Jurkat, Clone E6-1 (cell line): ENCODE data around the gene LRBA.
A peak's percentile ranks its signal among the peaks of the same experiment; 100 is the strongest.

Source experiments
- DNase-seq: peaks from one replicate; pipeline ENCODE4 v3.0.0-alpha.2; 2011; ENCODE audit warnings: low read depth, low spot score
- H3K4me3 ChIP-seq: 2 replicates; pipeline ENCODE4 v1.5.1; 2011; ENCODE audit warnings: mild to moderate bottlenecking, low read length, control low read depth, moderate library complexity

Gene LRBA

DNA sequence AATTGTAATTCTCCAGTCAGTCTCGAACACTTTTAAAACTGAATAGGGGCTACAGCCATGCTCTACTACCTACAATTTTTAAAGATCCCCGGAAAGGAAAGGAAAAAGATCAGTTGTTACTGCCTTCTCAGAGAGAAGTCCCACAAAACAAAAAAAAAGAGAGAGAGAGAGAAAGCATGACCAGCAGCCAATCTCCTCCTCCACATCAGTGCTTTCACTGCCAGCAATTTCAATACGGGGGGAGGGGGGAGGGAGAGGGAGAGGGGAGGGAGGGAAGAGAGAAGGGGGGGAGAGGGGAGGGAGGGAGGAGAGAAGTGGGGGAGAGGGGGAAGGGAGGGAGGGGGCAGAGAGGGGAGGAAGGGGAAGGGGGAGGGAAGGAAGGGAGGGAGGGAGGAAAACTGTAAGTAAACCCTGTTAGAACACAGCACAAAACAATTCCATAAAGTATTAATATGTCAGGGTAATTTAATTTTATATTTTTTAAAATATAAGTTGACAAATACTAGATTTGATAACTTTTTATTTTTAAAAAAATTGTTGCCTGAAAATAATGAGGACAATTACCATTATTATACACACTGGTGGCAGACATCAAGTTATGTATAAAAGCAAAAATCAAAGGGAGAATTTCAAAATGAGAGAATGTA is 108.0 kb downstream of the LRBA start:
- no peak overlapping the region for H3K4me3 ChIP-seq

DNA sequence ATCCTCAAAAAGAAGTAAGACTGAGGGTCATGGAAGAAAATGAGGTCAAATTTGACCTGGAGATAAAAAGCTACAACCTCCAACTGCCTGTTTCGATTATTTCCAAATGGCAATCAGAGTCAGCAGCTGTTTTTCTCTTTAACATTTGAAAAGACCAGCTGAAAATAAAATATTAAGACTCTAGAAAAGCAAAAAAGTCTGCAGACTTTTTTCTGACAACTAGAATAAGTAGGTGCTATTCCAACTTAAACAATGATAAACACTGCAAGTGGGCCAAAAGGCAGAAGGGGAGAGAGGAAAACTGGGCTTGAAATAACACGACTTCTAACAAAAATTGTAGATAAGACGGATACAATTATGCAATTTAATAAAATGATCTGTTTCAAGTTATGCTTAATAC is 110.4 kb downstream of the LRBA start:
- H3K4me3 ChIP-seq, result no peak overlapping the region
- DNase-seq, result no peak

More for the DNA sequence above, 108.0 kb downstream of the LRBA start:
- peak; percentile 14 for DNase-seq

DNA sequence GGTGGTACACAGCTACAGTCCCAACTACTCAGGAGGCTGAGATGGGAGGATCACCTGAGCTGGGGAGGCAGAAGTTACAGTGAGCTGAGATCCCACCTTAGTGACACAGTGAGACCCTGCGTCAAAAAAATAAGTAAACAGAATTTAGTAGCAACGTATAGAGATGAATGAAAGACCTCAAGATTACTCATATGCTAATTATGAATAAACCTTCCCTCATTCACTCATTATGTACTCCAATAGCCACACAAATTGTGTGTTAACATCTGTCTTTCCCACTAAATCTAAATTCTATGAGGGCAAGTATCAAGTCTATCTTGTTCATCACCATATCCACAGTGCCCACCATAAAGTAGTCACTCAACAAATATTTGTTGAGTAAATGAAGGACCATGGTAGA is 111.5 kb downstream of the LRBA start:
- H3K4me3 ChIP-seq, result no peak overlapping the region
- DNase-seq, result no peak

DNA sequence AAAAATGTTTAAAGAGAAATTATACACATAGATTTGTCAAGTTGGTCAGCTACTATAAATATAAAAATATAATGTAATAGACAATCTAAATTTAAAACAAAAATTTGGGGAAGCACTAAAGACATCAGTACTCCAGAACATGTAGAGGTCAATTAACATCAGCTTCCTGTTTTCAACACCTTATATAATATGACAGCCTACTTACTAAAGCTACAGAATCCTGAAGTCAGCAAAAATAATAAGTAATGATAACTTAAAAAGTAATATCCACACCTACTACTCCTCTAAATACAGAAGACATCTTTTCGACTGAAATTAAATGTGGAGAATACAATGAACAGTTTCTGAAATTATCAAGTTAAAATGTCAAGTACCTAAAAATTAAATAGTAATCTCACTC is 118.6 kb downstream of the LRBA start:
- no peak for DNase-seq
- no peak overlapping the region for H3K4me3 ChIP-seq

DNA sequence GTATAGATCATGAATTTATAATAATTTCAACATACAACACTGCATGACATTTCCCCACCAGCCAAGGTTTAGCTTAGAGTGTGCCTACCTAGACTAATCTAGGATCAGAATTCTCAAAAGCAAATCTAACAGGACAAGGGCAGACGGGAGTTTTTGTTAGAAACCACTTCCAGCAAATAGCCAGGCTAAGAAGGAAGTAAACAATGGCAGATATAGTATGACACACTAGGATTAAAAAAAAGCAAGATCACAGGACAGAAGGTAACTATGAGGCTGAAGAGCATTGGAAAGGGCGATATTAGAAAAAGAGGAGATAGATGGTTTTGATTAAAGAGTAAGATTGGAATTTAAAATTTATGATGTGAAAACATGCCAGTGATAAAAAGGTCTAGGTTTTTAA is 124.8 kb downstream of the LRBA start:
- DNase-seq, result no peak

DNA sequence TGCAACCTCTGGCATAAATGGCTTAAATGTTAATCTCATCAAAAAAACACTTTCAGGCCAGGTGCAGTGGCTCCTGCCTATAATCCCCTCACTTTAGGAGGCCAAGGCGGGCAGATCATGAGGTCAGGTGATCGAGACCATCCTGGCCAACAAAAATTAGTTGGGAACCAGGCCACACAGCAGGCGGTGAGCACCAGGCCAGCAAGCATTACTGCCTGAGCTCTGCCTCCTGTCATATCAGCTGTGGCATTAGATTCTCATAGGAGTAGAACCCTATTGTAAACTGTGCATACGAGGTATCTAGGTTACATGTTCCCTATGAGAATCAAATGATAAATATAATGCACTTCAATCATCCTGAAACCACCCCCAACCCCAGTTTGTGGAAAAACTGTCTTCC is 125.8 kb downstream of the LRBA start:
- H3K4me3 ChIP-seq, result no peak overlapping the region
- no peak for DNase-seq

More for the DNA sequence above, 124.8 kb downstream of the LRBA start:
- no peak overlapping the region for H3K4me3 ChIP-seq

DNA sequence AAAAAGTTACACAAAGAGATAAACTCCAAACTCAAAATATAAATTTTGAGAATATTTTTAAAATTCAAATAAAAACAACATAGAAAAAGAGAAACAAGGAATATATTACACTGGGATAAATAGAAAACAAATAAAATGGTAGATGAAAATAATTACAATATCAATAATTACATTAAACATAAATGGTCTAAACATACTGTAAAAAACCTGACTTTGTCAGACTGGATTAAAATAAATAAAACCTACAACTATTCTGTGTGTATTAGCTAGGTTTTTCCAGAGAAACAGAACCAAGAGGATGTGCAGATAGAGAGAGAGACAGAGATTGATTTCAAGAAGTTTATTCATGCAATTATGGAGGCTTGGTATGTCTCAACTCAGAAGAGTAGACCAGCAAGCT is 126.5 kb downstream of the LRBA start:
- no peak overlapping the region for H3K4me3 ChIP-seq
- no peak for DNase-seq

DNA sequence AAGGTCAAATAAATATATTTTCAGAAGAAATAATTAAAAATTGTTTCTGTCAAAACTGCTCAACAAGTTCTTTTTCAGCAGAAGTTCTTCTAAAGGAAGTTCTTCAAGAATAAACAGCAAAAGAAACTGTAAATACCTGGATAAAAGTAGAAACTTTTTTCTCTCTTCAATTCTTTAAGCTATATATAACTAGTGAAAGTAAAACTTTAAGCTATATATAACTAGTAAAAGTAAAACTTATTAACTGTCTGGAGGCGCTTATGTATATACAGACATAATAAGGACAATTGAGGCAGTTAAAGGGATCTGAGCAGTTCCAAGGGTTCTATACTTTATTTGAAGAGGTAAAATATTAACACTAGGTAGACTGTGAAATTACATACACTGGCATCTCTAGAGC is 126.9 kb downstream of the LRBA start:
- no peak for DNase-seq
- H3K4me3 ChIP-seq, result no peak overlapping the region

DNA sequence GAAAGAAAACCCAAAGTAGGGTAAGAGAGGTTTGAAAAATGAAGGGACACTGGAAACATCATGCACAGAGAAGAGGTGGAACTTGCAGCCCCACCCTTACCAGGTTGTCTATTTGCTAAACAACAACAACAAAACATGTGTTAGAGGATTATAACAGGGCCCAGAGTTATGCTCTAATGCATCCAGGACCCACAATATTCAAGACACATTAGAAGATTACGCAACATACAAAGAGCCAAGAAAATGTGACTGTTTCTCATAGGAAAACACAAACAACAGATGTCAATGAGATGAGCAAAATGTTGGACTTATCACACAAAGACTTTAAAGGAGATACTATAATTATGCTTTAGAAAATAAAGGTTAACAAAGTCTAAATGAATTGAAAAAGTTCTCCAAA is 128.5 kb downstream of the LRBA start:
- H3K4me3 ChIP-seq, result no peak overlapping the region
- no peak for DNase-seq

DNA sequence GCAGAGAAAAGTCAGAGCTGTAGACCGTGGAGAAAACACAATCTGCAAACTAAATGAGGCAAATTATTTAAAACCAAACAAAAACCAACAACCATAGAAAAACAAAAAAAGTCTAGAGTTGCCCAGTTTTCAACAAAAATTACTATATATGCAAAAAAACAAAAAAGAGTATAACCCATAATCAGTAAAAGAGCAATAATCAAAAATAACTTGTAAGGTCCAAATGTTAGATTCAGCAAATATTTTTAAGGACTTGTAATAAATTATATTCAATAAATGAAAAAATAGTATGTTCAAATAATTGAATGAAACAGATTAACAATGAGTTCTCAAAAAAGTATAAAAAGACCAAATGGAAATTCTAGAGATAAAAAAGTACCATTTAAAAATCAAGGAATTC is 130.5 kb downstream of the LRBA start:
- H3K4me3 ChIP-seq, result no peak overlapping the region

DNA sequence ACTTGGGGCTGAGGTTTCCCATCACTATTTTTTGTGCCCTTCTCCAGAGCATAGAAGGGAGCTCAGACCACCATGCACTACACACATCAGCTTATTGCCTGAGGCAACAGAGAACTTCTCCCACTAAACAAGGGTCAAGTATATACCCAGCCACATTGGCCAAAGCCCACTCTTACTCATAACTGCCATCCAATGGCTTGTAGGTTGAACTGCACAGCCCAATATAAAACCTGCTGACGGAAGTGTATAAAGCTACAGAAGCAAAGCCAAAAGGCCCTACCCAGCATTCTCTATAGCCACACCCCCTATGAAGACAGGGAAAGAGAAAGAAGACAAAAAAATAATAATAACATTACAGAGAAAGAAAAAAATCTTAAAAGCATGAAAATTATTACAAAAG is 139.7 kb downstream of the LRBA start:
- no peak for DNase-seq
- H3K4me3 ChIP-seq, result no peak overlapping the region

More for the DNA sequence above, 130.5 kb downstream of the LRBA start:
- no peak for DNase-seq

DNA sequence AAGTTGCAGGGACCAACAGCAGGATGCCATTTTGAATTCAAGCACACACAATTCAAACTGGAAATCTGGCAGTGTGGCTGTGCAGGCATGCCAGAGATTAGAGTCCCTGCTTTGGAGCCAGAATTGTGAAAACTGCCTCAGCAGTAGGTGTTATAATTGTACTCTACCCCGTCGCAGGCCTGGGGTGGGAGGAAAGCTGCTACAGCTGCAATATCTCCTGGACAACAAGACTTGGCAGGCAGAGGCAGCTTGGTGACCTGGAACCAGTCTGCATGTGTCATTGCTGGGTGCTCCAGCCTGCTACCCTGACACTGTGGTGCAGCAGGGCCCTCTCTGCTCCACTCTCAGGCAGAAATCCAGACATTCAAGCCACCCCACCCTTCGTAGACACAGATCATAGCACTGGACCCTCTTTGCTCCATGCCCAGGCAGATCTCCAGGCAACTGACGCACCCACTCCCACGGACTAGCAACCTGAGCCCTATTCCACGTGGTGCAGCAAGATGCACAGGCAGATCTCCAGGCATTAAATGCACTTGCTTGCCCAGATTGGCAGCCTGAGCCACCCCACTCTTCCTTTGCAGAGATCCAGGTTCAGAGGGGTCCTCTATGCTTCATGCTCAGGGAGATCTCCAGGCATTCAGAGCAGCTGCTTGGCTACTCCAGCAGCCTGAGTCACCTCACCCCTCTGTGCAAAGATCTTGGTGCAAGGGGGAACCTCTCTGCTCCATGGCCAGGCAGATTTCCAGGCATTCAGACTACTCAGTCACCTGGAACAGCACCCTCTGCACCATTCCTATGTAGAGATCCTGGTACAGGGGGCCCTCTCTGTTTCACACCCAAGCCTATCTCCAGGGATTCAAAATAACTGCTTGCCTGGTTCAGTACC is 140.5 kb downstream of the LRBA start:
- DNase-seq, result no peak
- H3K4me3 ChIP-seq, result no peak overlapping the region

DNA sequence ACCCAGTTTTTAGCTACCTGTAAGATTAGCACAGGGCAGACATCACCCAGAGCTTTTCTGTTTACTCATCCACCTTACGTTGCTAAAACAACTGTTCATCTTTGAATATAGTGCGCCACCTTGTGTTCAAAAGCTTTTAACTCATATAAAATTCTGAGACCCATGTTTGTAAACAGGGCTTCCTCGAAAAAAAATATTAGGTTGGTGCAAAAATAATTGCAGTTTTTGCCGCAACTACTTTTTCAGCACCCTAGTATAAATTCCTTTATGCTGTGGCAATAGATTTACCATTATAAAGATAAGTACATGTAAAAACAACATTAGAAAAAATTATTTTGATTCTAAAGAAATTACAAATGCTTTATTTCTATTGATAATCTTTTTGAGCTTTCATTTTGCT is 147.9 kb downstream of the LRBA start:
- peak; percentile 79 for DNase-seq
- H3K4me3 ChIP-seq, result no peak overlapping the region

DNA sequence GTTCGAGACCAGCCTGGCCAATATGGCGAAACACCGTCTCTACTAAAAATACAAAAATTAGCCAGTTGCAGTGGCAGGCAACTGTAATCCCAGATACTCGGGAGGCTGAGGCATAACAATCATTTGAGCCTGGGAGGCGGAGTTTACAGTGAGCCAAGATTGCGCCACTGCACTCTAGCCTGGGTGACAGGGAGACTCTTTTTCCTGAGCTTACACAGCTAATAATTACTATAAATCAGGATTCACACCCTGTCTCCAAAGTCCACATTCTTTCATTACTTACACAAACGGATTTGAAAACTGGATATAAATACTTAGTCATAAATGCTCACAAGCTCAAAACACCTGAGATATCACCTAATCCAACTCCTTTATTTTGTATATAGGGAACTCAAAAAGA is 151.6 kb downstream of the LRBA start:
- no peak for DNase-seq
- H3K4me3 ChIP-seq, result no peak overlapping the region

DNA sequence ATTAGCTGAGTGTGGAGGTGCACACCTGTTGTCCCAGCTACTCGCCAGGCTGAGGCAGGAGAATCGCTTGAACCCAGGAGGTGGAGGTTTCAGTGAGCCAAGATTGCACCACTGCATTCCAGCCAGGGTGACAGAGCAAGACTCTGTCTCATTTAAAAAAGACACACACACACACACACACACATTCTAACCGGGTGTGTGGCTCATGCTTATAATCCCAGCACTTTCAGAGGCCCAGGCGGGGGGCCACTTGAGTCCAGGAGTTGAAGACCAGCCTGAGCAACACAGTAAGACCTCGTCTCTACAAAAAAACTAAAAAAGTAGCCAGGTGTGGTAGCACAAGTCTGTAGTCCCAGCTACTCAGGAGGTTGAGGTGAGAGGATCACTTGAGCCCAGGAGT is 152.3 kb downstream of the LRBA start:
- no peak overlapping the region for H3K4me3 ChIP-seq
- no peak for DNase-seq

DNA sequence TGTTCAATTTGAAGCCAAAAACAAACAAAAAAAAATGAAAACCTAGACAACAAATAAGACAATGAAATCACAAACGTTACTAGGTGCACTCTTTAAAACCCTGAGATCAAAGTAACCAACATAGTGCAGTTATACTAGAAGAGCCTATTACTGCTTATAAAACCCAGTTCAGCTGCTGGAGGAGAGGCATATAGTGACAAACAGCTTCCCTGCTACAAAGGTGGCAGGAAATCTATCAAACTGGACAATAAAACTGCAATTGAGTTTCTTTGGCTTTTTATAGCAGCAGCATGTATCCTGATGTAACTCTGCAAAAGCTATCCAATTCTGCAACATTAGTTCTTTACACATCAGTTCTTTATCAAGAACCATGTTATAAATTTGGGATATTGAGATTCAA is 155.6 kb downstream of the LRBA start:
- no peak for DNase-seq
- H3K4me3 ChIP-seq, result no peak overlapping the region

DNA sequence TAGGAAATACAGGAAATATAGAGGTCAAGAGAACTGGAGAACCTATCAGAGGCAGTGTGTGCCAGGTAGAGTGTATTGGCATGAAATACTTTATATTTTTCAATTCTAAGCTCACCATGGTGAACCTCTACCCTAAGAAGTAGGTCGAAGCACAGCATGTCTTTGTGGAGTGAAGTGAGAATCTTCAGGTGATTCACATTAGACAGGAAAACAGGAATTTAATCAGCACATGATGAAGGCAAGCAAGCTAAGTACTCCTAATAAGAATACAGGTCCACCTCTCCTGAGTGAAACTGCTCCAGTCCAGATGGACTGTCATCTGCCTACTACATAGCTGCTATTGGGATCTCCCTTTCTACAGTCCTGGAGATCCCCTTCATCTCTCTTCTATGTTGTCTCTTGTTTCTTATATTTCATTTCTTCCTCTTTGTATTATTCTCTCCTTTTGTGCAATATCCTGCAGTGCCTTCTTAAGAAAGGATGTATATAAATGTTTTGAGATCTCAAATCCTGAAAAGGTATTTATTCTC is 159.0 kb downstream of the LRBA start:
- DNase-seq, result no peak
- no peak overlapping the region for H3K4me3 ChIP-seq

DNA sequence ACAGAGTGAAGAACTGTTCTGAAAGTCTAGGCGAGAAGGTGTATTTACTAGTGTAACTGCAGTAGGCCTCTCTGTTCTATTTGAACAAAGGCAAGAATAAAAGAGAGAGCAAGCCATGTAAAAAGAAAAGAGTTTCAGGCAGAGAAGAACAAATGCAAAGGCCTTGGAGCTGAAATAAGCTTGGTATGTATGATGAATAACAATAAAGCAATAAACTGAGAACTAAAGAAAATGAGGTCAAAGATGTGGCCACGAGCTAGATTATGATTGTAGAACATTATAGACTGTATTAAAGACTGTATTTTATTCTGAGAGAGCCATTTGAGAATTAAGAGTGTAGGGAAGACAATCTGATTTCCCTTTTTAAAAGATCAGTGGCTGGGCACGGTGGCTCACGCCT is 160.5 kb downstream of the LRBA start:
- no peak overlapping the region for H3K4me3 ChIP-seq
- no peak for DNase-seq

DNA sequence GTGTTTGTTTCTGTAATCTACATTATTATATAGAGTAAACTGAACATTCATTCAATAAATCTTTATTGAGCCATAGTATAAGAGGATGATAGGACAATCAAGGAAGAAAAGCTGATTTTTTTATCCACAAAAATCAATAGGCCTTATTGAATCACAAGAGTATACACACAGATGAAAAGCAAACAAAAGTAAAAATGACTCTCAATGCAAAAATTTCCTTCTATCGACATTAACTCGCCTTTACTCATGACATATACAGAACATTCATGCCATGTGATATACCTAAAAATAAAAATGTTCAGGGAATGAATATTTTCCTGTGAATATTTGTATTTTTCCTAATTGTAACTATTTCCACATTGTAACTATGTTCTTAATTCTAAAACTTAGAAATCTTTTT is 161.2 kb downstream of the LRBA start:
- DNase-seq, result no peak
- no peak overlapping the region for H3K4me3 ChIP-seq

DNA sequence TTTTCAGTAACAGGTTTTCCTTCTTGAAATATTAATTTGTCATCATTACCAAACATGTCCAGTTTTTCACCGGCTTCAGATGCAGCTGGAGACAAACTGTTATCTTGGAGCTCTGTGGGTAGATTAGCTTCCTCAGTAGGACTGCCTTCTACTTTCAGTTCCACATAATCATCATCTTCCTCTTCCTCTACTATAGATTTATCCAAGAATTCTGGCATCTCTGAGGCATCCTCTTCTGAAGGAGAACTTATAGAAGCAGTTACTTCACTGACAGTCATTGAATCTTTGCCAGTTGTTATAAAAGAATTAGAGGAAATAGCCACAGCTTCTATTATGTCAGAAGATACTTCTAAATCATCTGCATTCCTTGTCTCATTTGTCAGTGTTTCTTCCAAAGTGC is 162.9 kb downstream of the LRBA start:
- H3K4me3 ChIP-seq, result no peak overlapping the region
- no peak for DNase-seq

DNA sequence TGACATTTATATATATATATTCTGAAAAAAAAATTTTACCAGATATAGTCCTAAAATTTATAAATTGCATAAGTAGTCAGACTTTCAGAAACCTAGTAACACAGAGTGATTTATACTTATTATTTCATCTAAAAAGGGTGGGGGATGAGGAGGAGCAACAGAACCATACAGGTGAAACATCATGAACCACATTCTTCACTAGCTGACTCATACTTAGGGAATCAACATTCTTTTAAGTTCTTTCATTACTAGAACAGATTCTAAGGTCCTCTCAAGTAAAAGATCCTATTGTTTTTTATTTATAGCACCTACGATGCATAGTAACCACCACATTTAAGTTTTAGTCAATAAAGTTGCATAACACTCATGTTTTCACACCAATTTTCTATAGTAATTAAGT is 166.1 kb downstream of the LRBA start:
- no peak overlapping the region for H3K4me3 ChIP-seq
- no peak for DNase-seq
